ENCODE results near the gene GDNF. TPM values are rescaled to one million over a fixed set of nuclear protein-coding genes. Genes with fewer than 3 reads are reported as not detected.

The GDNF gene
- not detected for total RNA-seq
- not detected for polyA plus RNA-seq

- Mint-ChIP-seq H3K27me3 (peaks cover 85% of the 10 kb centered on the region), H3K36me3 (no peaks in the 10 kb centered on the region), H3K27ac (no peak within 1 kb of the TSS), H3K4me3 (no peak within 1 kb of the TSS), H3K4me1 (peaks cover 0 to 25% (median 12%) of the 10 kb centered on the region in 4 donors), H3K9me3 (no peaks in the 10 kb centered on the region)
- Histone ChIP-seq H3K27me3 (ENCODE audit: control insufficient read depth, insufficient read depth, low read length) (peaks cover 25% of the 10 kb centered on the region), H3K4me1 (ENCODE audit: control insufficient read depth, insufficient read depth, low read length, poor library complexity, severe bottlenecking) (peaks cover 10% of the 10 kb centered on the region), H3K36me3 (ENCODE audit: control insufficient read depth, insufficient read depth, low read length) (no peaks in the 10 kb centered on the region), H3K9me3 (ENCODE audit: control insufficient read depth in 2 of 2, low read length in 2 of 2) (no peaks in the 10 kb centered on the region), H3K4me3 (ENCODE audit: low read depth, low read length) (no peak within 1 kb of the TSS), H3K27ac (ENCODE audit: insufficient read depth, low read length, poor library complexity, severe bottlenecking) (no peak within 1 kb of the TSS)
- no peak for ATAC-seq (ENCODE audit: low read depth in 2 of 2)
- no peak for DNase-seq
Measured at GRCh38 chr5:37839407-37840052, at the start of gene GDNF. Gene GDNF (minus strand): TSS chr5:37840041. CDS start chr5:37834796, 5,245 bp downstream.

- Histone ChIP-seq H3K36me3 (ENCODE audit: control insufficient read depth, insufficient read depth, low read length) (no peaks in the 10 kb centered on the region), H3K9me3 (ENCODE audit: control insufficient read depth in 2 of 2, low read length in 2 of 2) (no peaks in the 10 kb centered on the region), H3K4me1 (ENCODE audit: control insufficient read depth, insufficient read depth, low read length, poor library complexity, severe bottlenecking) (no peaks in the 10 kb centered on the region), H3K4me3 (ENCODE audit: low read depth, low read length) (no peak overlapping the region), H3K27me3 (ENCODE audit: control insufficient read depth, insufficient read depth, low read length) (no peaks in the 10 kb centered on the region), H3K27ac (ENCODE audit: insufficient read depth, low read length, poor library complexity, severe bottlenecking) (no peak overlapping the region)
- no peak overlapping the region for H3K4me3 Mint-ChIP-seq
- ATAC-seq (ENCODE audit: low read depth in 2 of 2) (no peak), DNase-seq (no peak)
- H3K27me3 Mint-ChIP-seq = peaks cover 9% of the 10 kb centered on the region
- H3K27ac Mint-ChIP-seq = no peak overlapping the region
- no peaks in the 10 kb centered on the region for H3K4me1 Mint-ChIP-seq
- no peaks in the 10 kb centered on the region for H3K36me3 Mint-ChIP-seq
- H3K9me3 Mint-ChIP-seq = peaks cover 0 to 8% (median 3%) of the 10 kb centered on the region in 7 donors
Measured at GRCh38 chr5:37888476-37888875, 48.6 kb upstream of the GDNF start.

DNA sequence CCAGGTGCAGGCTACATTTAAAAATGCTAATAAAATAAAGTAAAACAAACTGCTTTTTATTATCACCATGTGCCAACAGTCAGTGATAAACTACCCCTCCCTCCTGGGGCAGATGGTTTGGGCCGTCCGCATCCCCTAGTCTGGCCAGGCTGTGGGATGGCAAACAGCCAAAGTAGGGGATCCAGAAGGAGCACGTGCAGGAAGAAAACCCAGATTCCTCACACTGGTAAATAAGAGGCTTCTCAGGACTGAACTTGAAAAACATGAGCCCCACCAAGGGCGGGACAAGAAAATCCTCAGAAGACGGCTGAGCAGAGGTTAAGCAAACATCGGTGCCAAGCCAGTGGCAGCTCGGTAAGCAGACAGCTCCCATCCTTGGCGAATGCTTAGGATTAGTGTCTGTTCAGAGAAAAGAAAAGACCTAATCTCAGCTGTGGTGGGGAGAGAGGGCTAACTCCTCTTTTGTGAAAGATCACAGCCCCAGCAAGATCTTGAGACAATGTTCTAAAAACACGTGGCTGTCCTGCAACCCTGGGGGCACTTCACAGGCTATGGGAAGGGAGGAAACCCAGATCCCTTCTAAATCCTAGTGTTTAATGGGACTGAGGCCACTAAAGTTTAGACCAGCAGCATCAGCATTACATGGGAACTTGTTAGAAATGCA is 46.5 kb upstream of the GDNF start:
- no peak overlapping the region for H3K4me3 ChIP-seq (ENCODE audit: low read depth, low read length)
- H3K9me3 Mint-ChIP-seq = peaks cover 0 to 8% (median 3%) of the 10 kb centered on the region in 7 donors

GRCh38 chr5:37882636-37883035 is 42.8 kb upstream of the GDNF start:
- Histone ChIP-seq H3K27ac (ENCODE audit: insufficient read depth, low read length, poor library complexity, severe bottlenecking) (no peak overlapping the region), H3K4me3 (ENCODE audit: low read depth, low read length) (no peak overlapping the region), H3K36me3 (ENCODE audit: control insufficient read depth, insufficient read depth, low read length) (no peaks in the 10 kb centered on the region), H3K9me3 (ENCODE audit: control insufficient read depth in 2 of 2, low read length in 2 of 2) (no peaks in the 10 kb centered on the region), H3K27me3 (ENCODE audit: control insufficient read depth, insufficient read depth, low read length) (no peaks in the 10 kb centered on the region), H3K4me1 (ENCODE audit: control insufficient read depth, insufficient read depth, low read length, poor library complexity, severe bottlenecking) (no peaks in the 10 kb centered on the region)
- Mint-ChIP-seq H3K9me3 (peaks cover 0 to 8% (median 3%) of the 10 kb centered on the region in 7 donors), H3K36me3 (no peaks in the 10 kb centered on the region), H3K27me3 (peaks cover 12% of the 10 kb centered on the region), H3K4me1 (no peaks in the 10 kb centered on the region), H3K4me3 (no peak overlapping the region), H3K27ac (no peak overlapping the region)
- no peak for ATAC-seq (ENCODE audit: low read depth in 2 of 2)
- no peak for DNase-seq

More for the DNA sequence above, 46.5 kb upstream of the GDNF start:
- Mint-ChIP-seq H3K36me3 (no peaks in the 10 kb centered on the region), H3K4me1 (no peaks in the 10 kb centered on the region), H3K4me3 (no peak overlapping the region), H3K27me3 (peaks cover 12% of the 10 kb centered on the region), H3K27ac (no peak overlapping the region)
- ATAC-seq (ENCODE audit: low read depth in 2 of 2) (no peak), DNase-seq (no peak)
- Histone ChIP-seq H3K36me3 (ENCODE audit: control insufficient read depth, insufficient read depth, low read length) (no peaks in the 10 kb centered on the region), H3K27ac (ENCODE audit: insufficient read depth, low read length, poor library complexity, severe bottlenecking) (no peak overlapping the region), H3K27me3 (ENCODE audit: control insufficient read depth, insufficient read depth, low read length) (no peaks in the 10 kb centered on the region), H3K9me3 (ENCODE audit: control insufficient read depth in 2 of 2, low read length in 2 of 2) (no peaks in the 10 kb centered on the region), H3K4me1 (ENCODE audit: control insufficient read depth, insufficient read depth, low read length, poor library complexity, severe bottlenecking) (no peaks in the 10 kb centered on the region)

DNA sequence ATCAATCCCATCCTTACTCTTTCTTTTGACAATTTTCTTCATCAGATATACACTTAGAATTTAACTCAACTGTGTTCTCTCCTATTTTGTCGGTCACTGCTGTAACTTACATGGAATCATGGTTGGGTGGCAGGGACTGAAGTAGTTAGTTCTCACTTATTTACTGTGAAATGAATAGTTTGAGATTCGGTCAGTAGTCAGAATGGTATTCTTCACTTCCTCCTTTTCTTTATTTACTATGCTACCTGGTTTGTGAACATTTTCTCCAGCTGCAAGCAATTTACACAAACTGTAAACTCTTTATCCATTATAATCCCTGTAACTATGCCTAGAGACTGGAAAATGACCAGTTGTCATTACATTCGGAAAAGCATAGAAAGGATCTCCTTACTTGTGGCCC is 41.5 kb upstream of the GDNF start:
- H3K27ac ChIP-seq (ENCODE audit: insufficient read depth, low read length, poor library complexity, severe bottlenecking) = no peak overlapping the region
- no peak overlapping the region for H3K4me3 ChIP-seq (ENCODE audit: low read depth, low read length)
- H3K36me3 ChIP-seq (ENCODE audit: control insufficient read depth, insufficient read depth, low read length) = no peaks in the 10 kb centered on the region
- no peak overlapping the region for H3K4me3 Mint-ChIP-seq
- no peaks in the 10 kb centered on the region for H3K36me3 Mint-ChIP-seq
- DNase-seq (no peak), ATAC-seq (ENCODE audit: low read depth in 2 of 2) (no peak)
- H3K4me1 Mint-ChIP-seq = no peaks in the 10 kb centered on the region
- H3K27me3 Mint-ChIP-seq = peaks cover 12% of the 10 kb centered on the region
- H3K27ac Mint-ChIP-seq = no peak overlapping the region
- H3K9me3 Mint-ChIP-seq = peaks cover 0 to 8% (median 3%) of the 10 kb centered on the region in 7 donors
- no peaks in the 10 kb centered on the region for H3K27me3 ChIP-seq (ENCODE audit: control insufficient read depth, insufficient read depth, low read length)
- no peaks in the 10 kb centered on the region for H3K9me3 ChIP-seq (ENCODE audit: control insufficient read depth in 2 of 2, low read length in 2 of 2)
- no peaks in the 10 kb centered on the region for H3K4me1 ChIP-seq (ENCODE audit: control insufficient read depth, insufficient read depth, low read length, poor library complexity, severe bottlenecking)

DNA sequence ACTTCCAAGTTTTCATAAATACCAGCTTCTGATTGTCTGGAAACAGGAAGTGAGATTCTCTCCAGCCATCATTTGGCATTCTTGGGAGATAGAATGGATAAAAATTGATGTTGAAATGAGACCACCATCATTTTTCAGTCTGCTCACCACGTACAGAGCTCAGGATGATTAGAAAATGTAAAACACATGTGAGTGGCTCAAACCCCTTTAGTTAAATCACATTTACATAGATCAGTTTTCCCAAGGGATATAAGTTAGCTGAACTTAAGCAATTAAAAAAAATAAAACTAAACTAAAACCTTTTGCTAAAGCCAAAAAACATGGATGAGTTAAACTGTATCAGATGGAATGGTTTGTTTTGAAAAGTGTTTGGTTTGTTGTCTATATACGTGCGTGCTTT is 37.1 kb upstream of the GDNF start:
- H3K4me3 ChIP-seq (ENCODE audit: low read depth, low read length) = no peak overlapping the region
- no peaks in the 10 kb centered on the region for H3K36me3 ChIP-seq (ENCODE audit: control insufficient read depth, insufficient read depth, low read length)
- no peak overlapping the region for H3K27ac ChIP-seq (ENCODE audit: insufficient read depth, low read length, poor library complexity, severe bottlenecking)
- H3K27ac Mint-ChIP-seq = no peak overlapping the region
- no peaks in the 10 kb centered on the region for H3K27me3 Mint-ChIP-seq
- peaks cover 0 to 9% (median 2%) of the 10 kb centered on the region in 7 donors for H3K9me3 Mint-ChIP-seq
- DNase-seq = no peak
- no peaks in the 10 kb centered on the region for H3K27me3 ChIP-seq (ENCODE audit: control insufficient read depth, insufficient read depth, low read length)
- no peak for ATAC-seq (ENCODE audit: low read depth in 2 of 2)
- no peaks in the 10 kb centered on the region for H3K9me3 ChIP-seq (ENCODE audit: control insufficient read depth in 2 of 2, low read length in 2 of 2)
- no peaks in the 10 kb centered on the region for H3K36me3 Mint-ChIP-seq
- H3K4me1 Mint-ChIP-seq = no peaks in the 10 kb centered on the region
- no peak overlapping the region for H3K4me3 Mint-ChIP-seq
- H3K4me1 ChIP-seq (ENCODE audit: control insufficient read depth, insufficient read depth, low read length, poor library complexity, severe bottlenecking) = no peaks in the 10 kb centered on the region

DNA sequence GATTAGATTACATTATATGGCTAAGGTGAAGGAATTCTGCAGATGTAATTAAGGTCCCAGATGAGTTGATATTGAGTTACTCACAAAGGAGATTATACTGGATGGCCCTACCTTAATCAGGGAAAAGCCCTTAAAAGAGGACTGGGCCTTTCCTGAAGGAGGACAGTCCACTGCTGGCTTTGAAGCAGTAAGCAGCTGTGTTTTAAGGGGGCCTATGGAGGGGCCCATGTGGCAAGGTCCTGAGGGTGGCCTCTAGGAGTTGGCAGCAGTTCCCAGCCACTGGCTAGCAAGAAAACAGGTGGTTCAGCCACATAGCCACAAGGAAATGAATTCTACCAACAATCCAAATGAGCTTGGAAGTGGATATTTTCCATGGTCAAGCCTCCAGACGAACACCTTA is 36.4 kb upstream of the GDNF start:
- DNase-seq (no peak), ATAC-seq (ENCODE audit: low read depth in 2 of 2) (no peak)
- H3K4me3 Mint-ChIP-seq = no peak overlapping the region
- H3K9me3 Mint-ChIP-seq = peaks cover 0 to 9% (median 2%) of the 10 kb centered on the region in 7 donors
- Histone ChIP-seq H3K4me3 (ENCODE audit: low read depth, low read length) (no peak overlapping the region), H3K9me3 (ENCODE audit: control insufficient read depth in 2 of 2, low read length in 2 of 2) (no peaks in the 10 kb centered on the region), H3K4me1 (ENCODE audit: control insufficient read depth, insufficient read depth, low read length, poor library complexity, severe bottlenecking) (no peaks in the 10 kb centered on the region), H3K36me3 (ENCODE audit: control insufficient read depth, insufficient read depth, low read length) (no peaks in the 10 kb centered on the region), H3K27me3 (ENCODE audit: control insufficient read depth, insufficient read depth, low read length) (no peaks in the 10 kb centered on the region), H3K27ac (ENCODE audit: insufficient read depth, low read length, poor library complexity, severe bottlenecking) (no peak overlapping the region)
- H3K27me3 Mint-ChIP-seq = no peaks in the 10 kb centered on the region
- H3K36me3 Mint-ChIP-seq = no peaks in the 10 kb centered on the region
- no peaks in the 10 kb centered on the region for H3K4me1 Mint-ChIP-seq
- no peak overlapping the region for H3K27ac Mint-ChIP-seq
